Astrocyte (in vitro differentiated cells and primary cell): Measurements from ENCODE around the gene ALG1L2.
"Not testable (repeated sequence)": the region's sequence is repeated elsewhere in the genome, so short reads cannot be mapped to it uniquely, and the experiment has no call there.

Experiments
- EZH2 ChIP-seq: IDR thresholded peaks from 2 replicates; pipeline ENCODE4 v1.6.1; 2012; ENCODE audit warnings: mild to moderate bottlenecking, low read length, inconsistent platforms; ENCODE audit not compliant: insufficient read depth
- TF ChIP-seq, protein P1 (sequence below): IDR thresholded peaks from 2 replicates; pipeline ENCODE4 v1.5.1; 2011; ENCODE audit warnings: low read depth, mild to moderate bottlenecking, inconsistent platforms, low read length, moderate library complexity; ENCODE audit not compliant: insufficient read depth

DNA sequence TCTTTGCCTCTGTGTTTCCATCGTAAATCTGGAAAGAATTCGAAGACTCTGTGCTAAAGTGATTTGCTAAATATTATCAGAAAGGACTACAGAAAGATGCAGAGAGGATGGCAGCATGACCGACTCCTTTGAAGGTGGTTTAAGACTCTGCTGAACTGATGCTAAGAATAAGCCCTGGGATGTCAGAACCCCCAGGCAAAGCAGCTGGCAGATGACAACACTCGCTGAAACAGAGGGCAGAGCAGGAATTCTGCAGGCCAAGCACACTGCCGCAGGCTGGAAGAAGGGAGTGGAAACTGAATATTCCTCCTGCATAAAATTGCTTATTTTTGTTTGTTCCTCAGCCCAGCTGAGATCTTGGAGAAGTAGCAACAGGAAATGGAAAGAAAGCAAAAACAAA lies 29.3 kb upstream of the ALG1L2 start:
- TF ChIP-seq, protein P1, sequence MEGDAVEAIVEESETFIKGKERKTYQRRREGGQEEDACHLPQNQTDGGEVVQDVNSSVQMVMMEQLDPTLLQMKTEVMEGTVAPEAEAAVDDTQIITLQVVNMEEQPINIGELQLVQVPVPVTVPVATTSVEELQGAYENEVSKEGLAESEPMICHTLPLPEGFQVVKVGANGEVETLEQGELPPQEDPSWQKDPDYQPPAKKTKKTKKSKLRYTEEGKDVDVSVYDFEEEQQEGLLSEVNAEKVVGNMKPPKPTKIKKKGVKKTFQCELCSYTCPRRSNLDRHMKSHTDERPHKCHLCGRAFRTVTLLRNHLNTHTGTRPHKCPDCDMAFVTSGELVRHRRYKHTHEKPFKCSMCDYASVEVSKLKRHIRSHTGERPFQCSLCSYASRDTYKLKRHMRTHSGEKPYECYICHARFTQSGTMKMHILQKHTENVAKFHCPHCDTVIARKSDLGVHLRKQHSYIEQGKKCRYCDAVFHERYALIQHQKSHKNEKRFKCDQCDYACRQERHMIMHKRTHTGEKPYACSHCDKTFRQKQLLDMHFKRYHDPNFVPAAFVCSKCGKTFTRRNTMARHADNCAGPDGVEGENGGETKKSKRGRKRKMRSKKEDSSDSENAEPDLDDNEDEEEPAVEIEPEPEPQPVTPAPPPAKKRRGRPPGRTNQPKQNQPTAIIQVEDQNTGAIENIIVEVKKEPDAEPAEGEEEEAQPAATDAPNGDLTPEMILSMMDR: not testable (repeated sequence)
- not testable (repeated sequence) for TF ChIP-seq EZH2
